Activated naive CD8-positive, alpha-beta T cell treated with anti-CD3 and anti-CD28 coated beads, Interleukin-2, amount 50 U/mL, for 16 hours (primary cell): Measurements from ENCODE around the gene CCDC40.
A peak's percentile ranks its signal among the peaks of the same experiment; 100 is the strongest.
"Not testable (repeated sequence)": the region's sequence is repeated elsewhere in the genome, so short reads cannot be mapped to it uniquely, and the experiment has no call there.

Experiments used
- DNase-seq: peaks from one replicate; pipeline ENCODE4 v3.0.0-alpha.2; 2020; ENCODE audit warnings: low read depth, low spot score

CCDC40 gene

DNA sequence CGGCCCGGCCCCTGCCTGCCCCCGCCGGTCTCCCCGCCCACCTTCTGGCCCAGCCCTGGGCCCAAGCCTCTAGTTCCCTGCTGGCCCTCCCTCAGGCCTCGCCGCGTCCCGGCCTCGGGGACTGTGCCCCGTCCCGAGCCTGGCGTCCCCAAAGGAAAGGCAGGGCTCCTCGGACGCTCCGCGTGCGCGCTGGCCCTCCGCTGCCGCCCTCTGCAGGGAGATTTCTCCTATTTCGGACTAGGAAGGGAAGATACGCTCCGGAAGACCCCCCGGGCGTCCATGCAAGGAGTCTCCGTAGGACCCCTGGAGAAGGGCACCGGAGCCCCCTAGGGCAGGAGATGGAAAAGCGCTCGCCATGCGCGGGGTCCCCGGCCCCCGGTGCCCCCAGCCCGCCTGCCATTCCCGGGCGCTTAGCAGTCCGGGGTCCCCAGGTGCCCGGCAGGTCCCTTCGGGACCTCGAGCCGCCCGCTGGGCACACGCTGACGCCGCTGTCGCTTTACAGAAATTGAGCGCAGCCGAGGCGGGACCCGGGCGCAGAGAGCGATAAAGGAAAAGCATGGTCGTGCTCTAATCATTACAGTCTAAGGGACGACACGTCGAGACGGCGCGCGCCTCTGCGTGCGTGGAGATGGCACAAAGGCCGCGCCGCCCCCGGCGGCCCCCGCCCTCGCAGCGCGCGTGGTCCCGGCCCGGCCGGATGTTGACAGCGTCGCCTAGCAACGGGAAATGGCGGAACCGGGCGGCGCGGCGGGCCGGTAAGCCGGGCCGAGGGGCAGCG lies at the start of gene CCDC40:
Gene CCDC40, plus strand, starts transcription at position 706 of the 778 bp plus-strand sequence. Its CDS starts 21 bp downstream, at position 727.
- peak; percentile 51 for DNase-seq

- DNase-seq, result no peak
Observed at GRCh38 chr17:79987187-79987934, 49.1 kb upstream of the CCDC40 start.

DNA sequence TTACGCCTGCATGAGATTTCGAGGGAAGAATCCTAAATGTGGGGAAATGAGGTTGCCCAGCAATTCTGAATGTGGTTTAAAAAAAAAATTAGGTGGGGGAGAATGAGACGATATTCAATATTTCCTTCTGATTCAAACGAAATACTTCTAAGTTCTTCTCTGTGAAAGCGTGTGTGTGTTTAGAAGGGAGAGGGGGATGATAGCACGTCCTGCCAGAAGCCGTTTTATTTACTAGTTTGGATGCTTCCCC lies 48.6 kb upstream of the CCDC40 start:
- DNase-seq, result no peak

DNA sequence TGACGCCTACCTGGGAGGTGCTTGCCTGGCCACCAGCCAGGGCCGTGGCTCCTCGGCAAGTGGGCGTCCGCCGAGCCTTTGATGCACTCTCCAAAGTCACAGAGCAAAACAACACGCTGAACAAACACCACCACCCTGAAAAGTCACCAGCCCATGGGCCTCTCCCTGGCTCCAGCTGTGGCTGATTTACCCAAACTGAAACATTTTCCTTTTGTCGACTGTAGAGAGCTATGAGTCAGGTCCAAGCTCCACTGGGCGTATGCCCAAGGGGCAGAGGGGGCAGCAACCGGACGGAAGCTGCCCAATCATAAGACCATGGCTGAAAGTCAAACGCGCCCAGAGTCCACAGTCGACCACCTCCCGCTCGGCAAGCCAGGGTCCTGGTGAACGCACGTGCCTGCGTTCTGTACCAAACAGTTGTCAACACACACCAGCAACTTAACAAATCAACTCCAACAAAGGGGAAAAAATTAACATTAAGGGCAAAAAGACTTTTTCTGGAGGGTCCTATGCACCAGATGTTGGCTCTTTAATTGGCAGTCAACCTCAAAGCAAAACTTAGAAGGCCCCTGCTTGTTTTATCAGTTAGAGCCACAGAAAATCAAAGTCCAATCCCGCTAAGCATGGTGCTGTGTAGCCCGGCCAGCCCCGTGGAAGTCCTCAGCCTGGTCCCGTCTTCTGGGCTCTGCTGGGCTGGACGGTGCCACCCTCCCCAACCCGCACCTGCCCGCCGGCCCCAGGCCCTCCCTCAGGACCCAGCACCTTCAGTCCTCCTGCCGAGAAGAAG lies 48.1 kb upstream of the CCDC40 start:
- DNase-seq, result no peak

DNA sequence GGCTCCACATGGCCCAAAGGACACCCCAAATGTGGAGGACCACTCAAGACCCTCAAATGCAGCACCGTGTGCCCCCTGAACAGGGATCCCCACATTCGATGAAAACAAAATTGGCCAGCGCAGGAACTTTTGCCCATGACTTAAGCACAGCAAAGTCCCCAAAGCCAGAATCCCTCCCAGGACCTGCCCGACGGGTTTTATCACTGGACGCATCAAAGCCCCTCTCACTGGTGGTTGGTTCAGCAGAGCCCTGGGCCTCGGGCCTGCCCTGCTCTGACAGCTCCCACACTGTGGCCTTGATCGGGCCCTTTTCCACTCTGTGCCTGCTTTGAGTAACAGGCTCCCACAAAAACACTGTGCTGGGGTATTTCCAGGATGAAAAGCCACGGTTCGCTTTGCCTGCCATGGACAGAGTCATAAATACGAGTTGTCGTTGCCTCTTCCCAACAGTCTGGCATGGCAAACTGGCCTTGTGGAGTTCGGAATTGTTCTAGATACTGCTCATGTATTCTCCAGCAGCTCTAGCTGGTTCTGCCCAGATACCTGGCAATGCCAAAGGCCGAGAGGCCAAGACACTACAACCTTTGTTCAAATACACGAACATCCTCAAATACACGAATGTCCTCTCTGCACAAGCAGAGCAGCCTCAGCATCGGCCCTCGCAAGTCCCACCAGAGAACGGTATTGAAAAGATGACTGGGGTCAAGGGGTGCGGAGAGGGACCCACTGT lies 47.2 kb upstream of the CCDC40 start:
- no peak for DNase-seq

DNA sequence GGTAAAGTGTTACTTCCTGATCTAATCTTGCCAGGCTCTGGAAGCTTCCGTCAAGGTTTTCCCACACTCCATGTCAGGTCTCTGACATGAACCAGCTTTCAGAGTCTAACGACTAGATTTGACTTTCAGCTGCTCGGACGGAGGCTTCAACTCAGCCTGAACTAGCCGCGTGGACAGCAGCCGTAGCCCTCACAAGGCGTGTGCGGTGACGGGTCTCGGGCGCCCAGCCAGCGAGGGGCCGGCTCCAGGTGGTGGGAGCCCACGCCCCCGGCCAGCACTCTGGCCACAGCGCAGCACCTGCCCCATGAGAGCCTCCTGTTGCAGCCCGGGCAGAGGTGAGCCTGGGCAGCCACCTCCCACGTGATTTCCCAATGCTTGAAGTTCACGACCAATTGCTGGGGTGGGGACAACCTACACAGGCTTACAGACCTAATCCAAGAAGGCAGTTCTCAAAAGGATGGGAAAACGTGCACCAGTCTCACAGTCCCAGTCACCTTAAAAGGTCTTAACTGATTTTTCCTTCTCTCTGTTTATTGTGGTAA lies 46.3 kb upstream of the CCDC40 start:
- no peak for DNase-seq

GRCh38 chr17:79990704-79991103 lies 45.7 kb upstream of the CCDC40 start:
- no peak for DNase-seq

DNA sequence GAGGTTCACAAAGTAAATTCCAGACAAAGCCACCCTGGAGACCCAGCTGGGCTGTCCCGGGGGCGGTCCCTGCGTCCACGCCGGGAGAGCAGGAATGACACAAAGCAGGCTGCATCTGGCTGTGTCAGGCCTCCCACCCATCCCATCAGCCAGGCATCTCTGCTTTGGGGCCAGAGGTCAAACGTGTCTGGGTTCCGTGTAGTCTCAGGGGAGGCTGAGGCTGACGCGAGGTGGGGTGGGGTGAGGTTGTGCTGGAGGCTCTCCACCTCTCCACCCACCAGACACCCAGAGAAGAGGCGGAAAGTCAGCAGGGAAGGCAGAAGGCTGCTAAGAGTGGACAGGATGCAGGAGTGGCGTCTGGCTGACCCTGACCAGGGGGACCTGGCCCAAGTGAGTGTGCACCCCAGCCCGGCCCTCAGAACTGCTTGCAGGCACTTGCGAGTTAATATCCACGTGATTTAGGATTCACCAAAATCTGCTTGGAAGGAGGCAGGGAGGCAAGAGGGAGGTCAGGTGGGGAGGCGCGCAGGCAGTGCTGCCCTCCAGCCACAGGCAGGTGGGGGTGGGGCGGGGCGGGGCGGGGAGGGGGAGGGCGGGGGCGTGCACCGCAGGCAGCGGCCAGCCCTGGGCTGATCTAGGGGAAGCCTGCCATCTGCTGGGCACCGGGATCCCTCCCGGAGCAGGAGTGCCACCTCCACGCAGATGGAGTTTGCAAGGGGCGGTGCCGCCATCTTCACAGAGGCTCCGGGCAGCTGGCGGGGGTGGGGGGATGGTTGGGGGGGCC lies 45.1 kb upstream of the CCDC40 start:
- DNase-seq, result peak; percentile 57

- no peak for DNase-seq
Observed at GRCh38 chr17:79991924-79992648, 44.4 kb upstream of the CCDC40 start.

DNA sequence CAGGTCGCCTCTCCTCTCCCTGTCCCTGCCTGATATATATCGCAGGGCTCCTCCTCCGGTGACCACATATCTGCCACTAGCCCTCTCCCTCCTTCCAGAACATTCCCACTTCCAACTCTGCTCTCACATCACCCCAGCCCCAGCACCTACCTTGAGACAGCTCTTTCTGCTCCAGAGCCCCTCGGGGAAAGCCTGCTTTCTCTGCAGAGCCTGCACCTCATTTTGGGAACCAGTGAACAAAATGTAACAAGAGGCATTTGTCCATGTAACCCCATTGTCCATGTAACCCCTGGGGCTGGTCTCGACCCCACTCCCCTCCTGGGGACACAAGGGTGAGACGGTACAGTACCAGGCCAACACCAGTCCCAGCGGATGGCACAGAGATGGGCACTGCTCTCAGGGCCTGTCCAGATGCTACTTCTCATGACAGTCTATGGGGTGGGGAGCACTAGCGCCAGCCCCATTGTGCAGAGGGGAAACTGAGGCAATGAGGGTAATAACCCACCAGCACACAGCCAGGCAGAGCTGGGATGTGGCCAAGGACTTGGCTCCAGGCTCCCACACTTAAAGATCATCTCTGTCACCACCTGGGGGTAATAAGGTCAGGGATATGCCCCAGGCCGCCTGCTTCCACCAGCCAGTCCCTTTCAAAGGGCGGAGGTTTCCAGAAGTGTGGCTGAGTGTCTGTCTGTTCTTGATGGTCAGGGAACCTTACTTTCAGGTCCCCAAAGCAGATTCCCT lies 43.6 kb upstream of the CCDC40 start:
- no peak for DNase-seq

GRCh38 chr17:79993390-79994227 lies 42.8 kb upstream of the CCDC40 start:
- peak; percentile 48 for DNase-seq

- DNase-seq, result not testable (repeated sequence)
Observed at GRCh38 chr17:79994228-79994569, 42.2 kb upstream of the CCDC40 start.

GRCh38 chr17:79994602-79995001 lies 41.8 kb upstream of the CCDC40 start:
- DNase-seq, result no peak

DNA sequence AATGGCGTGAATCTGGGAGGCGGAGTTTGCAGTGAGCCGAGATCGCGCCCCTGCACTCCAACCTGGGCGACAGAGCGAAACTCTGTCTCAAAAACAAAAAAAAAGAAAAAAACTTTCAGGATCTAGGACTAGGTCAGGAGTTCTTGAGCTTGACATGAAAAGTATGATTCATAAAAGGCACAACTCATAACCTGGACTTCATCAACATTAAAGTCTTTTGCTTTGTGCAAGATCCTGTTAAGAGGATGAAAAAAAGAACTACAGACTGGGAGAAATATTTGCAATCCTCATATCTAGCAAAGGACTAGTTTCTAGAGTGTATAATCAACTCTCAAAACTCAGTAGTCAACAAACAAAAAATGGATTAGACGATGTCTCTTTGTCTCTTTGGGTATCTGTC lies 40.7 kb upstream of the CCDC40 start:
- DNase-seq, result no peak

GRCh38 chr17:79996291-79996690 lies 40.2 kb upstream of the CCDC40 start:
- DNase-seq, result no peak

GRCh38 chr17:79997011-79997660 lies 39.3 kb upstream of the CCDC40 start:
- DNase-seq, result peak; percentile 42

GRCh38 chr17:80000136-80000535 lies 36.3 kb upstream of the CCDC40 start:
- DNase-seq, result no peak
